HS-5 (cell line): Measurements from ENCODE around the gene SRD5A1.

Experiments
- DNase-seq: peaks from one replicate; pipeline ENCODE4 v3.0.0-alpha.2; 2012; ENCODE audit warnings: low read depth

The SRD5A1 gene

DNA sequence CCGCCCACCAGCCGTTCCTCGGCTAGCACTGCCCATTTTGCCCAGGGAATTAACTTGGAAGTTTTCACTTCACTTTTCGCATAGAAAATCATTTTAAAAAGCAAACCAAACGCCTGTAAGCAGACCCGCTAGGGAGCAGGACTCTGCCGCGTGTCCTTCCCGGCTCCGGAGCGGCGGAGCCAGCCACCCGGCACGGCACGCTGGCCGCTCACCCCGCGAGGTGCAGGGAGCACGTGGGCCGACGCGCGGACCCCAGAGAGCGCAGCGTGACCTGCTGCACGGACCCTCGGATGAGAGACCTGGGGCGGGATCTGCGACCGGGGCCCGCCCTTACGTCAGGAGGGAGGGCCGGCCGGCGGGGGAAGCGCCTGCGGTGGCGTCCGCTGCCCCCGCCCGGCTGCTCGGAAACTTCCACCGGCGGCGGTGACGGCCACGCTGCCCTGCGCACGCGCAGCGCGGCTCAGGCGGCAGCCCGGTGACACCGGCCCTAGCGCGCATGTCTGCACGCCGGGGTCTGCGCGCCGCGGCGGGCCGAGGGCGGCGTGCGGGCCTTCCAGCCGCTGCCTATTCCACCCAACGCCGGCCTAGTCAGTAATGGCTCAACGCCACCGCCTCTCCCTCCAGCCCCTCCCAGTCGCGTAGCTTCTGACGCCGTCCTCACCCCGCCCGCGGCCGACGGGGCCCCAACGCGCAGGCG, 79.5 kb downstream of the SRD5A1 start:
- peak; percentile 84 for DNase-seq

GRCh38 chr5:6713274-6714225, 80.3 kb downstream of the SRD5A1 start, which contains the start of gene TENT4A:
TSS of gene TENT4A (plus strand) at chr5:6713432. CDS start at chr5:6713984, 552 bp downstream.
- no peak for DNase-seq

DNA sequence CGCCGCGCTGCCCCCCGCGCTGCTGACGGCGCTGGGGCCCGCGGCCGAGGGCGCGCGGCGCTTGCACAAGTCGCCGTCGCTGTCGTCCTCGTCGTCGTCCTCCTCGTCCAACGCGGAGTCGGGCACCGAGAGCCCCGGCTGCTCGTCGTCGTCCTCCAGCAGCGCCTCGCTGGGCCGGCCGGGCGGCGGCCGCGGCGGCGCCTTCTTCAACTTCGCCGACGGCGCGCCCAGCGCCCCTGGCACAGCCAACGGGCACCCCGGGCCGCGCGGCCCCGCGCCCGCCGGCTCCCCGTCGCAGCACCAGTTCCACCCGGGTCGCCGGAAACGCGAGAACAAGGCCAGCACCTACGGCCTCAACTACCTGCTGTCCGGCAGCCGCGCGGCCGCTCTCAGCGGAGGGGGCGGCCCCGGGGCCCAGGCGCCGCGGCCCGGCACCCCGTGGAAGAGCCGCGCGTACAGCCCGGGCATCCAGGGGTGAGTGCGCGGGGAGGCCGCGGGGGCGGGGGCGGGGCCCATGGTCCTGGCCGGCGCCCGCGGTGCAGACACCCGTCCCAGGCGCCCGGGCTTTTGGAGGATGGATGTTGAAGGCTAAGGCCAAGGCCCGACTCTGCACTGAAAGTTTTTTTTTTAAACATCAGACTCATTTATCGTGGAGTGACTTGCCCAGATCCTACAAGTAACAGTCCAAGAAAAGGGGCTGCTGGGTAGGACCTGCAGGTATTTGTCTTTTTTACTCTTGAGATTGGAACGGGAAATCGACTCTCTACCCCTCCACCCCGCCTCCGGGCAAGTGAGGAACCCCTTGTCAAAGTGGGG, 81.2 kb downstream of the SRD5A1 start:
- no peak for DNase-seq

GRCh38 chr5:6715271-6715670, 82.0 kb downstream of the SRD5A1 start:
- DNase-seq, result no peak

DNA sequence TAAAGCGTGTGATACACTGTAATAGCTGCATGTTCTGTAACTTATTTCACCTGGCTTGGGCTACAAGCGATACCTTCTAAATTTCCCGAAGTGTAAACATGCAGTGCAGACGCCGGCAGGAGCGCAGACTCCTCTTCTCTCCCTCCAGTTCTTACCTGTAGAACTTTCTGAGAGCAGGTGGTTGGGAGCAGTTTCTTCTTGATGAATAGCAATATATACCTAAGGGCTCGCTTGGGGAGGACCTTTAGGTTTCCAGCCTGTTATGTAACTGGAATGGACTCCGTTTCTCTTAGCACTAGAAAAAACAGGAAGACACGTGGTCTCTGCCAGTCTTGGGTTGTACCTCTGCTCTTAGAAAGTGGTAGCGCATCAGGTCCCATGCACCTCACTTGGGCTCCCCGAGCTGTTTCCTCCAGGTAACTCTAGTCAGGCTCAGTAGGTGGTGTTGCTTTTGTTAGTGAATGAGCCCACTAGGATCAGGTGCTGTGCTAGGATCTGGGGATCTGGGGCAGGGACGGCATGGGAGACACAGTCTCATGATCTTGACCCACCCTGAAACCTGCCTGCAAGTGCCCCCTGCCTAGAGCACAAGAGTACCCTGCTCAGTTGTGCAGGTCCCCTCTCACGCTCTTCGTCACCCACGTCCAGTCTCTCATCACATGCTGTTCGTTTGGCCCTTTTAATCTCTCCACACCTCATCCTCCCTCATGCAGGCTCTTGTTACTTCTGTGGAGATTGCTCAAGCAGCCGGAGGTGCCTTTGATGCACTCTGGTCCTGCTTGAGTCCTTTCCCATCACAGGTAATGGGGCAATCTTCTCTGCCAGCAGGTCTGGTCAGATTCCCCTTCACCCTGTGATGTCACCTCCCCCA, 82.8 kb downstream of the SRD5A1 start:
- DNase-seq, result no peak

GRCh38 chr5:6716629-6717149, 83.4 kb downstream of the SRD5A1 start:
- DNase-seq, result no peak

- DNase-seq, result no peak
Measured at GRCh38 chr5:6717247-6717646, 84.0 kb downstream of the SRD5A1 start.

- DNase-seq, result no peak
Measured at GRCh38 chr5:6717687-6718086, 84.4 kb downstream of the SRD5A1 start.

DNA sequence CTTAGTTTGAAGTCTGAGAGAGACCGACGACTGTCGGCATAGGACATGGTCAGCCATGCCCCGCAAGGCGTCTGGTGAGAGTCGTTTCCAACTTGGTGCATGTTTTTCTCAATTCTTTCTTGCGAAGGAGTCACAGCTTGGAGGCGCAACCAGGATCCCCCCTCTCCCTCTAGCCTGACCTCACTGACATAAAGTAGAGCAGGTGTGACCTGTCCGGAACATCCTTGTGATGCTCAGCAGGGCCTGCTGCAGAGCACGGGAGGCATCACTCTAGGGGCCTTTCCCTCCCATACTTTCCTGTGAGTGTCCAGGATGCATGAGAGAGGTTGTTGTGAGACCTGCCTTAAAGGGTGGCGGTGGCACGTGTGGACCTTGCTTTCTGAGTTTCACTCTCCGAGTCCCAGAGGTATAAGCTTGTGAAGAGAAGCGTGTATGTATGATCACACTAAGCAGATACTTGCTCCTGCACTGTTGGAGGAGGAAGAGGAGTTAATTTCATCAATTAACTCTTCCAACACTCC, 85.0 kb downstream of the SRD5A1 start:
- DNase-seq, result no peak

- no peak for DNase-seq
Measured at GRCh38 chr5:6718718-6719117, 85.5 kb downstream of the SRD5A1 start.

DNA sequence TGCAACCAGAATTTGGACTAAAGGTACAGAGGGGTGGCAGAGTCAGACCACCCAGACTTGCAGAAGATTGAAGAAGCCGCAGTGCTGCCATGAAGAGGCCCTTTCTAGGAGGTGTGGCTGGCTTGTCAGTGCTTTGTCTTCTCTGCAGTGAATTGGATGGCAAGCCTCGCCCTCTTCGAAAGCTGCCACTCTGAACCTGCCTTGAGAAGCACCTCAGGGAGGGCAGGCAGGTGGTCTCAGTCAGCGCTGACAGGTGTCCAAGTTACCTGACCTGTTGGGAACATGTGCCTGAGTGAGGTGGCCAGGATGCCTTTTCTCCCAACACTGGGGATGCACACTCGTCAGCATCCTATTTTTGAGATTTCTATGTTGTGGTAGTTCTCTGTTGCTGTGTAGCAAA, 86.2 kb downstream of the SRD5A1 start:
- DNase-seq, result no peak

DNA sequence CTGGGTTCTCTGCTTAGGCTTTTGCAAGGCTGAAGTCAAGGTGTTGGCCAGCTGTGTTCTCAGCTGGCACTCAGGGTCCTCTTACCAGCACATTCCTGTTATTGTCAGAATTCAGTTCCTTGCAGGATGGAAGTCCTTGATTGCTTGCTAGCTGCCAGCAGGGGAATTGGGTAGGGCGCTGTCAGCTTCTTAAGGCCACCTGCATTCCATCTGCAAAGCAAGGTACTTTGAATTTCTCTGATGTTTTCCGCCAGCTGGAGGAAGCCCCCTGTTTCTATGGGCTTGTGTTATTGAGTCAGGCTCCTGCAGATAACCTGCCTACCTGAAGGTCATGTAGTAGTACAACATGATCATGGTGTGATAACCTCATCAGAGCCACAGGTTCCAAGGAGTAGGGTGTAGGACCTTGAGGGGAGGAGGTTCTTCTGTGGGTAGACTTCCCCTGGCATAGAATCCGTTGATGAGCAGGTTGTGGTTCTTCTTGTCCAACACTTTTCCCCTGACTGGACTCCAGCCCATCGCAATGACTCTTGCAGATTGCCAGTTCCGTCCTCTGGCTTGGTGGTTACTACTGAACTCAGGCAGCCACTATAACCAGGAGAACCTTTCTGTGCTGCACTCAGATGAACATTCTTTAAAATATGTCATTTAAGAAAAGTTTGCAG, 86.8 kb downstream of the SRD5A1 start:
- DNase-seq, result no peak

GRCh38 chr5:6720561-6720921, 87.3 kb downstream of the SRD5A1 start:
- DNase-seq, result no peak

DNA sequence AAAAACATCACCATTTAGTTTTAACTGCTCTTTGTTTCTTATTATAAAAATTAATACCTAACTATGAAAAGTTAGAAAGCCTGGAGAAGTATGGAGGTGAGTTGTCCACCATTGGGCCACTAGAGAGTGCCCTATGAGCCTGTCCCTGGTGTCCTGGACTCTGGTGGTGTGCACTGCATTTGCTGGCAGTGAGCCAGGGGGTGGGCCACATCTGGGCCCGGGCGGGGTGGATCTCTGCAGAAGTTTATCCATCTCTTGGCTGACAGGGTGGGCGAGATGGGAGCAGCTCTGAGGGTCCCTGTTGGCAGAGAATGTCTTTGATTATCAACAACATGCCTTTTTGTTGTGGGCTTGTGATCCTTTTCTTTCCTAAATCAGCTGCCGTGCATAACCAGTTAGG, 88.2 kb downstream of the SRD5A1 start:
- no peak for DNase-seq

- no peak for DNase-seq
Measured at GRCh38 chr5:6722015-6722414, 88.8 kb downstream of the SRD5A1 start.

GRCh38 chr5:6723122-6723815, 90.0 kb downstream of the SRD5A1 start:
- no peak for DNase-seq

DNA sequence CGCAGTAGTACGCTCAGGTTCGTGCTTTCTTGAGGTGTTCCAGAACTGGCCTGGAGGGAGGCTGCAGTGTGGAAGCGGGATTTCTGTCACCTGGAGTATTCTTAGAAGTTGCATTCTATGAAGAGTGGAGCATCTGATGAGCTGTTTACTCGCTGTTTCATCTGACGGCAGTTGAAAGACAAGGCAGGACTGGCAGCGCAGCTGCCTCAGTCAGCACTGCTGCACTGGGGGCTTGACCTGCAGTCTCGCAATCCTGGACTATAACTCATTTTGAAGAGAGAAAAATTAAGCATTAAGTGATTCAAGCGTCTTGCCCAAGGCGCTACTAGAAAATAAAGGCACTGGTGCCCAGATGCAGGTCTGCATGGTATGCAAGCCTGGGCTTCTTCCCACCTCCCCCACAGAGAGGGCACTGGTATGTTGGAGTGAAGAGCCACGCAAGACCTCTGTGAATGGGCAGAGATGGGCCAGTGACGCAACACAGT, 90.6 kb downstream of the SRD5A1 start:
- no peak for DNase-seq
